Mesenchymal stem cell (in vitro differentiated cells and primary cell): Measurements from ENCODE around the gene PPP1R7.

Experiments used
- DNase-seq: peaks from one replicate; pipeline ENCODE4 v3.0.0-alpha.2; 2013
- H2AFZ ChIP-seq: one replicate; pipeline ENCODE4 v1.6.1; 2013; ENCODE audit warnings: low read depth, mild to moderate bottlenecking, control low read depth, inconsistent platforms, low read length, moderate library complexity
- H2AK5ac ChIP-seq: 2 replicates; pipeline ENCODE4 v1.6.1; 2013; ENCODE audit warnings: low read length, moderate library complexity, mild to moderate bottlenecking, inconsistent platforms; ENCODE audit not compliant: severe bottlenecking
- H2BK120ac ChIP-seq: one replicate; pipeline ENCODE4 v1.6.1; 2013; ENCODE audit warnings: low read depth, mild to moderate bottlenecking, inconsistent platforms, low read length, moderate library complexity
- H2BK12ac ChIP-seq, 2 experiments: one replicate each; pipeline ENCODE4 v1.6.1; 2013; ENCODE audit warnings: inconsistent platforms in 2 of 2, low read length in 2 of 2, mild to moderate bottlenecking in 2 of 2, moderate library complexity in 2 of 2, control low read depth in 1 of 2
- H2BK15ac ChIP-seq: one replicate; pipeline ENCODE4 v1.6.1; 2013; ENCODE audit warnings: mild to moderate bottlenecking, low read depth, inconsistent platforms; ENCODE audit not compliant: poor library complexity, severe bottlenecking
- H2BK5ac ChIP-seq: 2 replicates; pipeline ENCODE4 v1.6.1; 2013; ENCODE audit warnings: low read depth, mild to moderate bottlenecking, low read length, control low read depth, inconsistent platforms; ENCODE audit not compliant: poor library complexity, severe bottlenecking
- H3K14ac ChIP-seq, 2 experiments: one replicate each; pipeline ENCODE4 v1.6.1; 2013; ENCODE audit warnings: inconsistent platforms in 2 of 2, low read length in 2 of 2, control low read depth in 1 of 2, mild to moderate bottlenecking in 1 of 2, moderate library complexity in 1 of 2
- H3K18ac ChIP-seq, 2 experiments: one replicate each; pipeline ENCODE4 v1.6.1; 2013; ENCODE audit warnings: inconsistent platforms in 2 of 2, low read length in 2 of 2, control low read depth in 1 of 2, low read depth in 1 of 2, mild to moderate bottlenecking in 1 of 2
- H3K23ac ChIP-seq, 2 experiments: one replicate each; pipeline ENCODE4 v1.6.1; 2013; ENCODE audit warnings: inconsistent platforms in 2 of 2, low read length in 2 of 2, mild to moderate bottlenecking in 2 of 2, moderate library complexity in 2 of 2, control low read depth in 1 of 2
- H3K27ac ChIP-seq: 2 replicates; pipeline ENCODE4 v1.5.1; 2013; ENCODE audit warnings: mild to moderate bottlenecking, moderate library complexity, low read length, control low read depth, inconsistent platforms; ENCODE audit not compliant: poor library complexity, severe bottlenecking
- H3K27me3 ChIP-seq, 2 experiments: 2 replicates each; pipeline versions ENCODE4 v1.6.1 to v1.7.0; 2013; ENCODE audit warnings: low read length in 2 of 2, mild to moderate bottlenecking in 2 of 2, moderate library complexity in 2 of 2, control low read depth in 1 of 2, inconsistent platforms in 1 of 2; ENCODE audit not compliant: control insufficient read depth in 1 of 2, insufficient read depth in 1 of 2
- H3K36me3 ChIP-seq, 2 experiments: 2 replicates each; pipeline versions ENCODE4 v1.6.1 to v1.7.0; 2013; ENCODE audit warnings: low read length in 2 of 2, control low read depth in 1 of 2, inconsistent platforms in 1 of 2, low read depth in 1 of 2, mild to moderate bottlenecking in 1 of 2; ENCODE audit not compliant: insufficient read depth in 2 of 2, control insufficient read depth in 1 of 2
- H3K4ac ChIP-seq, 2 experiments: one replicate each; pipeline ENCODE4 v1.6.1; 2013; ENCODE audit warnings: inconsistent platforms in 2 of 2, low read length in 2 of 2, mild to moderate bottlenecking in 2 of 2, moderate library complexity in 2 of 2, control low read depth in 1 of 2, low read depth in 1 of 2
- H3K4me1 ChIP-seq: 2 replicates; pipeline ENCODE4 v1.6.1; 2013; ENCODE audit warnings: low read depth, low read length, control low read depth; ENCODE audit not compliant: control insufficient read depth, insufficient read depth
- H3K4me2 ChIP-seq: 2 replicates; pipeline ENCODE4 v1.6.1; 2013; ENCODE audit warnings: low read length, mild to moderate bottlenecking, inconsistent platforms; ENCODE audit not compliant: poor library complexity, severe bottlenecking
- H3K4me3 ChIP-seq, 2 experiments: 2 replicates each; pipeline versions ENCODE4 v1.5.1 to v1.7.0; 2013; ENCODE audit warnings: low read length in 2 of 2, mild to moderate bottlenecking in 2 of 2, control low read depth in 1 of 2, low read depth in 1 of 2; ENCODE audit not compliant: insufficient read depth in 1 of 2
- H3K79me1 ChIP-seq: replicated peaks from 2 replicates; pipeline ENCODE4 v1.6.1; 2013; ENCODE audit warnings: mild to moderate bottlenecking, control low read depth, low read length, inconsistent platforms; ENCODE audit not compliant: poor library complexity, severe bottlenecking
- H3K9ac ChIP-seq: 2 replicates; pipeline ENCODE4 v1.7.0; 2013; ENCODE audit warnings: mild to moderate bottlenecking, low read length, moderate library complexity
- H3K9me3 ChIP-seq: 2 replicates; pipeline ENCODE4 v1.7.0; 2013; ENCODE audit warnings: mild to moderate bottlenecking, low read length; ENCODE audit not compliant: control insufficient read depth
- H4K8ac ChIP-seq: one replicate; pipeline ENCODE4 v1.6.1; 2013; ENCODE audit warnings: inconsistent platforms, mild to moderate bottlenecking, low read length, moderate library complexity
- H4K91ac ChIP-seq: one replicate; pipeline ENCODE4 v1.6.1; 2013; ENCODE audit warnings: mild to moderate bottlenecking, low read length, inconsistent platforms
- WGBS: methylation state at CpG from one replicate; pipeline ENCODE4 v1.1.7; 2013; ENCODE audit warnings: mixed read lengths; 5-methylcytosine and 5-hydroxymethylcytosine counted together

Gene PPP1R7

GRCh38 chr2:241138471-241138870 lies 11.8 kb upstream of the PPP1R7 start:
- 96% methylated on average over 16 of the region's 16 CpGs for WGBS
- Histone ChIP-seq H3K9me3 (no peaks in the 10 kb centered on the region), H3K36me3 (peaks cover 24 to 35% of the 10 kb centered on the region in 2 experiments), H3K4me2 (no peak overlapping the region), H2BK15ac (no peak overlapping the region), H3K14ac (no peak overlapping the region), H3K4me1 (no peaks in the 10 kb centered on the region), H2BK5ac (no peak overlapping the region), H2AFZ (no peak overlapping the region), H3K27ac (no peak overlapping the region), H3K9ac (no peak overlapping the region), H3K79me1 (peaks cover 2% of the 10 kb centered on the region), H2BK120ac (no peak overlapping the region), H2AK5ac (no peak overlapping the region), H4K91ac (no peak overlapping the region), H3K23ac (no peak overlapping the region), H3K4me3 (no peak overlapping the region), H2BK12ac (no peak overlapping the region), H4K8ac (no peak overlapping the region), H3K4ac (no peak overlapping the region), H3K27me3 (no peaks in the 10 kb centered on the region), H3K18ac (no peak overlapping the region)
- no peak for DNase-seq

DNA sequence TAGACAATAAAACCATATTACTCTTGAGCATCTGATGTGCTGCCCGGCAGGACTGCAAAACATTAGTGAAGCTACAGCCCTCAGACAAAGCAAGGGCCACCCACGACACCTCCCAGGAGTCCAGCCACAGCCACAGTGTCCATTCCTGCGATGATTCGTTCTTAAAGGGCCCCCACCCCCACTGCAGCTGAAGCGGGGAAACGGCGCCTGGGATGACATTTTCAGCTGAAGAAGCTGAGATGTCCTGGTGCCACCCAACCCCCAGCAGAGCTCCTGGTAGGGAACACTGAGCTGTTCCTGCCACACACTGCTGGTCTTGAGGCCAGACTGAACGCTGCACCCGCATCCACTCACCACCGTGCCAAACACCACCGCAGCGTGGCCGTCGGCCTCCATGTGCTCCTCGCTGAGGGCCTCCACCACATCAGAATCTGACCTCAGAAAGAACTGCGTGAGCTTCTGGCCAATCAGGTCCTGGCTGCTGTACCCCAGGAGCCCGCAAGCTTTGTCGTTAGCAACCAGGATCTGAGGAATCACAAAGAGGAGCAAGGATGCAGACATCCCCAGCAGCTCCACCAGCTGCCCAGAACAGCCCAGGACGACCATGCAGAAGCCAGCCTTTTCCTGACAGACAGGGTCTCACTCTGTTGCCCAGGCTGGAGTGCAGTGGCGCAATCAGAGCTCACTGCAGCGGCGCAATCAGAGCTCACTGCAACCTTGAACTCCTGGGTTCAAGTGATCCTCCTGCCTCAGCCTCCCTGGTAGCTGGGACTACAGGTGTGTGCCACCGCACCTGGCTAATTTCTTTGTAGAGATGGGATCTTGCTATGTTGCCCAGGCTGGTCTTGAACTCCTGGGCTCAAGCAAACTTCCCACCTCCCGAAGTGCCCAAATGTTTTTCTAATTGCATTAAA lies 10.5 kb upstream of the PPP1R7 start:
- peaks cover 22 to 31% of the 10 kb centered on the region in 2 experiments for H3K36me3 ChIP-seq
- no peaks in the 10 kb centered on the region for H3K27me3 ChIP-seq

GRCh38 chr2:241140445-241140840 lies 9.8 kb upstream of the PPP1R7 start:
- Histone ChIP-seq H3K79me1 (peaks cover 7% of the 10 kb centered on the region), H3K4me2 (no peak overlapping the region), H2BK5ac (no peak overlapping the region), H3K23ac (no peak overlapping the region), H2BK120ac (no peak overlapping the region), H3K36me3 (peaks cover 20 to 28% of the 10 kb centered on the region in 2 experiments), H3K9ac (no peak overlapping the region), H2BK15ac (no peak overlapping the region), H3K4ac (no peak overlapping the region), H3K4me1 (no peaks in the 10 kb centered on the region), H3K27ac (no peak overlapping the region), H3K4me3 (no peak overlapping the region), H3K14ac (no peak overlapping the region), H4K8ac (no peak overlapping the region), H3K18ac (no peak overlapping the region), H2AK5ac (no peak overlapping the region), H4K91ac (no peak overlapping the region), H3K27me3 (no peaks in the 10 kb centered on the region), H2AFZ (no peak overlapping the region), H2BK12ac (no peak overlapping the region), H3K9me3 (no peaks in the 10 kb centered on the region)
- DNase-seq = no peak
- WGBS = 96% methylated on average over 10 of the region's 10 CpGs

More for the DNA sequence above, 10.5 kb upstream of the PPP1R7 start:
- H4K91ac ChIP-seq = no peak overlapping the region
- H2BK12ac ChIP-seq = no peak overlapping the region
- H3K4ac ChIP-seq = no peak overlapping the region
- H3K9ac ChIP-seq = no peak overlapping the region
- H3K18ac ChIP-seq = no peak overlapping the region
- H3K4me2 ChIP-seq = no peak overlapping the region
- no peak overlapping the region for H2BK15ac ChIP-seq
- no peak for DNase-seq
- H3K27ac ChIP-seq = no peak overlapping the region
- H2AFZ ChIP-seq = no peak overlapping the region
- no peak overlapping the region for H4K8ac ChIP-seq
- no peak overlapping the region for H3K4me3 ChIP-seq
- no peak overlapping the region for H2BK120ac ChIP-seq
- 95% methylated on average over 24 of the region's 24 CpGs for WGBS
- no peak overlapping the region for H3K14ac ChIP-seq
- H3K23ac ChIP-seq = no peak overlapping the region
- no peaks in the 10 kb centered on the region for H3K9me3 ChIP-seq
- no peaks in the 10 kb centered on the region for H3K4me1 ChIP-seq
- H2AK5ac ChIP-seq = no peak overlapping the region
- no peak overlapping the region for H2BK5ac ChIP-seq
- H3K79me1 ChIP-seq = peaks cover 7% of the 10 kb centered on the region

DNA sequence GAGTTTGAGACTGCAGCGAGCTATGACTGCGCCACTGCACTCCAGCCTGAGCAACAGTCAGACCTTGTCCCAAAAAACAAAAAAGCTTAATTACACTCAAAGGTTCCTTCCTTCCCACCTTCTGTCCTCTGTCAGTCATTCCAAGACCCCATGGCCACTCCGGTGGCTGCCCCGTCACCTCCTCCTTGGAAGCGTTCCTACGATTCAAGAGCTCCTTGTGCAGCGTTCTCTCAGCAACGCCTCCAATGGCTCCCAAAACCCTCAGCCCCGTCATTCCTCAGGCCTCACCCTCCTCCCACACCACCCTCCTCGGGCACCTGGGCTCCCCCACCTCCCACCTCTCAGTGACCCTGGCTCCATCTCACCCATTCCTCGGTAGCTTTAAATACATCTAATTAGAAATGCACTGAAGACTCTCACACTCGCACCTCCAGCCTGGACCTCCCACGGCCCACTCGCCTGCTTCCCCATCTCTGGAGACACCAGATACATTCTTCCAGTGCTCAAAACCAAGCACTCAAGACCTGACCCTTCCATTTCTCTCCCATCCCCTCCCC lies 9.0 kb upstream of the PPP1R7 start:
- no peak overlapping the region for H2AK5ac ChIP-seq
- no peak overlapping the region for H3K18ac ChIP-seq
- H3K4me1 ChIP-seq = no peaks in the 10 kb centered on the region
- no peak overlapping the region for H2BK15ac ChIP-seq
- H4K8ac ChIP-seq = no peak overlapping the region
- H3K23ac ChIP-seq = no peak overlapping the region
- no peak overlapping the region for H3K4ac ChIP-seq
- no peaks in the 10 kb centered on the region for H3K27me3 ChIP-seq
- H3K4me2 ChIP-seq = no peak overlapping the region
- no peak overlapping the region for H2BK120ac ChIP-seq
- no peak overlapping the region for H2AFZ ChIP-seq
- 95% methylated on average over 14 of the region's 14 CpGs for WGBS
- H2BK12ac ChIP-seq = no peak overlapping the region
- no peak overlapping the region for H2BK5ac ChIP-seq
- no peaks in the 10 kb centered on the region for H3K9me3 ChIP-seq
- no peak for DNase-seq
- H3K27ac ChIP-seq = no peak overlapping the region
- H3K79me1 ChIP-seq = peaks cover 7% of the 10 kb centered on the region
- H3K9ac ChIP-seq = no peak overlapping the region
- H4K91ac ChIP-seq = no peak overlapping the region
- H3K14ac ChIP-seq = no peak overlapping the region
- H3K4me3 ChIP-seq = no peak overlapping the region
- H3K36me3 ChIP-seq = peaks cover 17 to 24% of the 10 kb centered on the region in 2 experiments
